ENCODE data around the gene MRPS11.

MRPS11 gene

DNA sequence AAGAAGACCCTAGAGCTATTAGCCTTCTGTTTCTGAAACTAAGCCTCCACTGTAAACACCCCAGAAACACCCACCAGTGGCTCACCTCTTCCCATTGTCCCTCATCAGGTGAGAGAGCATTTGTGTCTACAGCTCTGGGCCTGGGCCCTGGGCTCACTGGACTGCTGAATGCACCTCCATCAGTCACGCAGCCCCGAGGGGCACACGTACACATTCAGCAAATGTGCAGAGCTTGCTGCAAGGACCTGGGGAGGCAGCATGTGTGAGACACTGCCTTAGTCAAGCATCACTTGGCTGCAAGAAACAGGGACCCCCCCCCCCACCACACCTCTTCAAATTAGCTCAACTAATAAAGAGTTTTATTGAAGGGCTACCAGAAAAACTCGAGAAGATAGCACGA lies 29.3 kb upstream of the MRPS11 start:
- no peak overlapping the region for H3K4me3 ChIP-seq (ENCODE audit: low read length in 2 of 2)
- H3K4me1 ChIP-seq (ENCODE audit: control insufficient read depth, insufficient read depth, low read length) = no peaks in the 10 kb centered on the region
- H3K9ac ChIP-seq (ENCODE audit: low read length in 2 of 2) = no peak overlapping the region
- no peak overlapping the region for H3K27ac ChIP-seq (ENCODE audit: low read length)
- H3K36me3 ChIP-seq (ENCODE audit: control insufficient read depth in 2 of 2, insufficient read depth in 2 of 2, low read length in 2 of 2) = no peaks in the 10 kb centered on the region
- peaks cover 0 to 10% of the 10 kb centered on the region in 2 donors for H3K27me3 ChIP-seq (ENCODE audit: control insufficient read depth in 1 of 2, insufficient read depth in 2 of 2, low read length in 2 of 2)
- no peaks in the 10 kb centered on the region for H3K9me3 ChIP-seq (ENCODE audit: control insufficient read depth in 2 of 2, low read length in 2 of 2)

DNA sequence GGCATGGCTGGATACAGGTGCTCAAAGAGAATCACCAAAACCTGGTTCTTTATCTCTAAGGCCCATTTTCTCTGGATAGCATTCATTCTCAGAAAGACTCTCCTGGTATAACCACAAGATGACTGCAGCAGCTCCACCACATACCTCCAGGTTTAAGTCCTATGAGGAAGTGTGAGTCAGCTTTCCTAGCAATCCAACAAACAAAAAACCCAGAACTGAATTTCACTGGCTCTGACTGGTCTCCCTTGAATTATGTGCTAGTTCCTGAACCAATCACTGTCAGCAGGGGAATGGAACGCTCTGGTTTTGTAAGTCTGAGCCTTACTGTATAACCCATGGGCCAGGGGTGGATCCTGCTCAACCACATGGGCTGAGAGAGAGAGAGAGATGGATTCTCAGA lies 27.5 kb upstream of the MRPS11 start:
- Histone ChIP-seq H3K9ac (ENCODE audit: low read length in 2 of 2) (no peak overlapping the region), H3K4me3 (ENCODE audit: low read length in 2 of 2) (no peak overlapping the region), H3K36me3 (ENCODE audit: control insufficient read depth in 2 of 2, insufficient read depth in 2 of 2, low read length in 2 of 2) (no peaks in the 10 kb centered on the region)

DNA sequence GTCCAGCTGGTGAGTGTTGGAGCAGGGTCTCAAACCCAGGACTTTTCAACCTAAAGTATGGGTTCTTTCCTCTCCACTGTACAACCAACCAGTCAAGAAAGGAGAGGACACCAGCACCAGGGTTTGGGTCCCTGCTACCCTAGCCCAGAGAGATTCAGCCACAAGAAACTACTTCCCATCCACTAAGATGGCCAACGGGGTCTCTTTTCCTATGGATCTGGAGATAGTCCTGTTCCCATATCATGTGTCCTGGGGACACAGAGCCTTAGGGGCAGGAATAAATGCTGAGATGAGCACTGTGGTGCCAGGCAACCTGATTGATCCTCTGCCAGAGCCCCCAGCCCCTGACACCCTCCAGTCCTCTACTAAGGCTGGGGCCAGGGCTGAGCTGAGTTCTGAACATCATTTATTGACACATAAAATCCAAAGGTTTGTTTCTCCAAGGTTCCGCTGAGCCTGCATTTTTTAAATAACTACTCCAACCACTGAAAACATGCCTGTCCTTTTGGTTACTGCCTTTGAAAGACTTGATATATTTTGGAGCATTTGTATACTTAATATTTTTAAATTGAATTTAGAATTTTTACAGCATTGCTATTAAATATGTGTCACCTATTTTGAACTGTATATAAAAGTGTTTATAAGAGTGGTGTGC lies 26.3 kb upstream of the MRPS11 start:
- no peaks in the 10 kb centered on the region for H3K4me1 ChIP-seq (ENCODE audit: control insufficient read depth, insufficient read depth, low read length)
- no peaks in the 10 kb centered on the region for H3K36me3 ChIP-seq (ENCODE audit: control insufficient read depth in 2 of 2, insufficient read depth in 2 of 2, low read length in 2 of 2)
- no peaks in the 10 kb centered on the region for H3K9me3 ChIP-seq (ENCODE audit: control insufficient read depth in 2 of 2, low read length in 2 of 2)
- no peak overlapping the region for H3K27ac ChIP-seq (ENCODE audit: low read length)
- no peak overlapping the region for H3K9ac ChIP-seq (ENCODE audit: low read length in 2 of 2)
- peaks cover 0 to 10% of the 10 kb centered on the region in 2 donors for H3K27me3 ChIP-seq (ENCODE audit: control insufficient read depth in 1 of 2, insufficient read depth in 2 of 2, low read length in 2 of 2)
- H3K4me3 ChIP-seq (ENCODE audit: low read length in 2 of 2) = no peak overlapping the region

More for the DNA sequence above, 27.5 kb upstream of the MRPS11 start:
- Histone ChIP-seq H3K27me3 (ENCODE audit: control insufficient read depth in 1 of 2, insufficient read depth in 2 of 2, low read length in 2 of 2) (peaks cover 0 to 10% of the 10 kb centered on the region in 2 donors), H3K27ac (ENCODE audit: low read length) (no peak overlapping the region), H3K9me3 (ENCODE audit: control insufficient read depth in 2 of 2, low read length in 2 of 2) (no peaks in the 10 kb centered on the region), H3K4me1 (ENCODE audit: control insufficient read depth, insufficient read depth, low read length) (no peaks in the 10 kb centered on the region)

DNA sequence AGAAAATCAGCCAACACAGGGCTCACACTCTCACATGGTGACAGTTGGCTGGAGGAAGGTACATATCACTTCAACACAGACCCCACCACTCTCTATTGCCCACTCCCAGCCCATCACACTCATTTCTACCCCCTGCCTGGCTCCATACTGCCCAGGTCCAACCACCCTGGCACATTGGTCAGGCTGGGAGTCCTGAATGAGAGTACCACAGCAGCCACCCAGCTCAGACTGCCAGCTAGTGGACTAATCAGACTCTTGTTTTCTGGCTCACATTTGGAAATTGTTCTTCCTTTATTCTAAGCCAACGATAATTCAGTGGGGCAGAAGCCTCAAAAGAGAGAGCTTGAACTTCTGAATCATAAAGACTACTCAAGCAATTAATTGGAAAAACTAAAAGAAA lies 20.3 kb upstream of the MRPS11 start:
- peaks cover 0 to 2% of the 10 kb centered on the region in 2 donors for H3K27me3 ChIP-seq (ENCODE audit: control insufficient read depth in 1 of 2, insufficient read depth in 2 of 2, low read length in 2 of 2)
- H3K9me3 ChIP-seq (ENCODE audit: control insufficient read depth in 2 of 2, low read length in 2 of 2) = no peaks in the 10 kb centered on the region
- H3K36me3 ChIP-seq (ENCODE audit: control insufficient read depth in 2 of 2, insufficient read depth in 2 of 2, low read length in 2 of 2) = no peaks in the 10 kb centered on the region
- H3K4me1 ChIP-seq (ENCODE audit: control insufficient read depth, insufficient read depth, low read length) = no peaks in the 10 kb centered on the region
- H3K27ac ChIP-seq (ENCODE audit: low read length) = no peak overlapping the region
- no peak overlapping the region for H3K9ac ChIP-seq (ENCODE audit: low read length in 2 of 2)
- no peak overlapping the region for H3K4me3 ChIP-seq (ENCODE audit: low read length in 2 of 2)

DNA sequence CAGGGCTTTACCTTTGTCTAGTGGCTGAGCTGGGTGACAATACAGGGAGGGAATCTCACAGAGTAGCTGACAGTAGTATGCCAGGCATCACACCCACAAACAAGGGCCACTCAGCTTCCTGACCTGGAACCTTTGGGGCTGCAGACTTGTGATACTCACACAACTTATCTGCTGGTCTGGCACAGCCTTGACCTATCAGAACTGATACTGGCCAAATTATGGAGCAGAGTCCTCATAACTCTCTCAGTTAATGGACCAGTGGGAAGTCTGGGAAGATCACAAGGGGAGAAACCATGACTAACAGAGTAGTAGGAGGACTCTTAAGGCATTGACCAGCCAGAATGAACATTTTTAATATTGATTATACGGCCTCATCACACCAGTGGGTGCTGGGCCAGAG lies 19.8 kb upstream of the MRPS11 start:
- Histone ChIP-seq H3K4me3 (ENCODE audit: low read length in 2 of 2) (no peak overlapping the region), H3K9me3 (ENCODE audit: control insufficient read depth in 2 of 2, low read length in 2 of 2) (no peaks in the 10 kb centered on the region)

DNA sequence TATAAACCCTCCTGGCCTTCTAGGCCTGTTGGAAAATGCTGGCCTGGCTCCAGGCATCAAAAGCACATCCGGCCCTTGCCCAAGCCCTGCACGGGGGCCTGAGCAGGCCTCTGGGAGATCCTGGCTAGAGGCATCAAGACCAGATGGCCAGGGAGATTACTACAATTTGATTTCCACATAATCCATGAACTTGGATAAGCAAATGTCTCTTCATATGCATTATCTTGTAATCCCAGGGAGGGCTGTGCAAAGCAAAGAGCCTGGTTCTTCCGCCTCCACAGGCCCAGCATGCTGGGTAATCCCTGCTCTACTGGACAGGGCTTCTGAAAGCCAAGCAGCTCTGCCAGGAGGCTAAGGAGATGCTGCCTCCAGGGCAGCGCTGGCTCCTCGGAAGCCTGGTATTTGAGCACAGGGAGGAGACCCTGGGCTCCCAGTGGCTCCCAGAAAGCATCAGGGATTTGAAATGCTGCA lies 18.5 kb upstream of the MRPS11 start:
- Histone ChIP-seq H3K4me1 (ENCODE audit: control insufficient read depth, insufficient read depth, low read length) (no peaks in the 10 kb centered on the region), H3K9ac (ENCODE audit: low read length in 2 of 2) (no peak overlapping the region), H3K27ac (ENCODE audit: low read length) (no peak overlapping the region), H3K27me3 (ENCODE audit: control insufficient read depth in 1 of 2, insufficient read depth in 2 of 2, low read length in 2 of 2) (peaks cover 0 to 2% of the 10 kb centered on the region in 2 donors), H3K36me3 (ENCODE audit: control insufficient read depth in 2 of 2, insufficient read depth in 2 of 2, low read length in 2 of 2) (no peaks in the 10 kb centered on the region), H3K9me3 (ENCODE audit: control insufficient read depth in 2 of 2, low read length in 2 of 2) (no peaks in the 10 kb centered on the region), H3K4me3 (ENCODE audit: low read length in 2 of 2) (no peak overlapping the region)

More for the DNA sequence above, 19.8 kb upstream of the MRPS11 start:
- Histone ChIP-seq H3K36me3 (ENCODE audit: control insufficient read depth in 2 of 2, insufficient read depth in 2 of 2, low read length in 2 of 2) (no peaks in the 10 kb centered on the region), H3K9ac (ENCODE audit: low read length in 2 of 2) (no peak overlapping the region), H3K4me1 (ENCODE audit: control insufficient read depth, insufficient read depth, low read length) (no peaks in the 10 kb centered on the region), H3K27ac (ENCODE audit: low read length) (no peak overlapping the region), H3K27me3 (ENCODE audit: control insufficient read depth in 1 of 2, insufficient read depth in 2 of 2, low read length in 2 of 2) (peaks cover 0 to 2% of the 10 kb centered on the region in 2 donors)

DNA sequence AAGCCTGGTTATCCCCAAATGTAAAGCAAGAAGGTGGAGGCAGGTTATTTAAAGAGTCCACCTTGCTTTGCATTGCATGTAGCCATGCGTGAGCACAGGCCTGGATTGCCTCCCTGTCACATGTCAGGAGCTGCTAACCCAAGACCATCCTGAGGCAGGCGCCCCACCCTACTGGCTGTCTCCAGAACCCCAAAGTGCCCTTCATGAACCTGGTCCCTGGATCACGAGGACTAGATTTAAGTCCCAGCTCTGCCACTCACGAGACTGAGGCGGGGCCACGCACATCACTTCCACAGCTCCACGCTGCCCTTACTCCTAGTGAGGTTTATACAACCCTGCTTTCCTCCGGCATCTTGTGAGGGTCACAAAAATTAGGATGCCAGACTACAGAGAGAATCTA lies 17.9 kb upstream of the MRPS11 start:
- peaks cover 1% of the 10 kb centered on the region for H3K4me1 ChIP-seq (ENCODE audit: control insufficient read depth, insufficient read depth, low read length)
- no peaks in the 10 kb centered on the region for H3K9me3 ChIP-seq (ENCODE audit: control insufficient read depth in 2 of 2, low read length in 2 of 2)
- H3K4me3 ChIP-seq (ENCODE audit: low read length in 2 of 2) = no peak overlapping the region
- peaks cover 0 to 2% of the 10 kb centered on the region in 2 donors for H3K27me3 ChIP-seq (ENCODE audit: control insufficient read depth in 1 of 2, insufficient read depth in 2 of 2, low read length in 2 of 2)
- H3K36me3 ChIP-seq (ENCODE audit: control insufficient read depth in 2 of 2, insufficient read depth in 2 of 2, low read length in 2 of 2) = no peaks in the 10 kb centered on the region
- no peak overlapping the region for H3K27ac ChIP-seq (ENCODE audit: low read length)
- H3K9ac ChIP-seq (ENCODE audit: low read length in 2 of 2) = no peak overlapping the region

DNA sequence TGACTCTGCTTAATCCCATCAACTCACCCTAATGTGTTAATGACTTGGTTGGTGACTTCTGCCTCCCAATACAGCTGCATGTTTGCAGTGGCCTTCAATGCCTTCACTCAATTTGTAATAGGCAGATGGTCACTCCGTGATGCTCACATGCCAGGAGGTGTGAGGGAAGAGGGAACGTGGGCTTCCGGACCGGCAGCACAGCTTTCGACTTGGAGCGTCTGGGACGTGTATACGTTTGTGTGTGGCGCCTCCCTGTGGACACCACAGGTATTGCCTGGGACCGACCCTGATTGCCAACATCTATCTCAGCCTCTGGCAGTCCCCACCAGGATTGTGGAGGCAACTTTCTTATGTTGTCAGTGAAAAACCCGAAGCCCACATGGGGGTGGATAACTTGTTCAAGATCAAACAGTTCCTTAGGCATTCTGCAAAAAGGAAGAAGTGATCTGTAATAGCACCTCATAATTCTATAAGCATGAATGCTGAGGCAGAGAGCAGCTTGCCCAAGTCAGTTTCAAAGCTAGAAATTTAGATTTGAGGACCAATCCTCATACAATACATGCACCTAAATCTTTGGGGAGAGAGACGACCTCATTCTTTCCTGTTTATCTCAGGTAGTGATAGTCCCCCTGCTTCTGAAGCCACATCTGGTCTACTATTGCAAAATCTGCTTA lies 17.2 kb upstream of the MRPS11 start:
- no peak overlapping the region for H3K4me3 ChIP-seq (ENCODE audit: low read length in 2 of 2)
- H3K36me3 ChIP-seq (ENCODE audit: control insufficient read depth in 2 of 2, insufficient read depth in 2 of 2, low read length in 2 of 2) = no peaks in the 10 kb centered on the region

DNA sequence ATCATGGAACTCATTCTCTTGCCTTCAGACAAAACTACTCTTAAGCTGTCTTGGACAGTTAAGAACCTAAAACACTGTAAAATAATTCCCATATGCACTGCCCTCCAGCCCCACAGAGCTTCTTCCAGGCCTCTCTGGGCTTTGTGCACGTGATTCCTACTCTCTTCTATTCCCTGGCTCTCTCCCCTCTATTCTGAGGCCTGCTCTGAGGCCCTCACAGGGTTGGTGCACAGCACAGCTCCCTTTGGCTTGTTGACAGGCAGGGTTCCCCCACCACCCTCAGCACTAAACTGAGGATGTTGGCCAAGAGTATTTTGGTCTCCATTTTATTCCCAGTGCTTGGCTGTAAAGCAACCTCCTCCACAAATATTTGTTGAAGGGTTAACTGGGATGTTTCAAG lies 13.9 kb upstream of the MRPS11 start:
- Histone ChIP-seq H3K27me3 (ENCODE audit: control insufficient read depth in 1 of 2, insufficient read depth in 2 of 2, low read length in 2 of 2) (peaks cover 0 to 2% of the 10 kb centered on the region in 2 donors), H3K36me3 (ENCODE audit: control insufficient read depth in 2 of 2, insufficient read depth in 2 of 2, low read length in 2 of 2) (peaks cover 8 to 15% of the 10 kb centered on the region in 2 donors), H3K27ac (ENCODE audit: low read length) (no peak overlapping the region), H3K9me3 (ENCODE audit: control insufficient read depth in 2 of 2, low read length in 2 of 2) (no peaks in the 10 kb centered on the region), H3K4me1 (ENCODE audit: control insufficient read depth, insufficient read depth, low read length) (peaks cover 9% of the 10 kb centered on the region), H3K9ac (ENCODE audit: low read length in 2 of 2) (no peak overlapping the region), H3K4me3 (ENCODE audit: low read length in 2 of 2) (no peak overlapping the region)

More for the DNA sequence above, 17.2 kb upstream of the MRPS11 start:
- Histone ChIP-seq H3K27ac (ENCODE audit: low read length) (no peak overlapping the region), H3K27me3 (ENCODE audit: control insufficient read depth in 1 of 2, insufficient read depth in 2 of 2, low read length in 2 of 2) (peaks cover 0 to 2% of the 10 kb centered on the region in 2 donors), H3K9ac (ENCODE audit: low read length in 2 of 2) (no peak overlapping the region), H3K4me1 (ENCODE audit: control insufficient read depth, insufficient read depth, low read length) (peaks cover 8% of the 10 kb centered on the region), H3K9me3 (ENCODE audit: control insufficient read depth in 2 of 2, low read length in 2 of 2) (no peaks in the 10 kb centered on the region)

DNA sequence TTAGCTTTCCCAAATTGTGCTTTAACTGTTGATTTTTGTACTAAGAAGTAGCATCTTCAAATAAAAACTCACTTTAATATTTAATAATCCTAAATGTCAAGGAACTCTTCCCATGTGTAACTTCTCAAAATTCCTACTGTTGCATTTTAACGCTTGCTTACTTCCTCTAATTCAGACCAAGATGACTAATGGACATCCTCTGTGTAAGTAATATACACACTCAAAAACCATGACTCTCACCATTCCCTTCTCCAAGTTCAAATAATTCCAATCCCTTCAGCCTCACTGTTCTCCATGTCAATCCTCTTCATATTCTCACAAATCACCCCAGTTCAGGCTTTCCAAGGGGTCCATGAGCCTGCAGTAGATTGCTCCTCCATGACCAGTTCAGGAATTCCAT lies 13.3 kb upstream of the MRPS11 start:
- Histone ChIP-seq H3K4me1 (ENCODE audit: control insufficient read depth, insufficient read depth, low read length) (peaks cover 9% of the 10 kb centered on the region), H3K27me3 (ENCODE audit: control insufficient read depth in 1 of 2, insufficient read depth in 2 of 2, low read length in 2 of 2) (peaks cover 0 to under 1% of the 10 kb centered on the region in 2 donors), H3K4me3 (ENCODE audit: low read length in 2 of 2) (no peak overlapping the region), H3K27ac (ENCODE audit: low read length) (no peak overlapping the region), H3K9ac (ENCODE audit: low read length in 2 of 2) (no peak overlapping the region), H3K36me3 (ENCODE audit: control insufficient read depth in 2 of 2, insufficient read depth in 2 of 2, low read length in 2 of 2) (peaks cover 10 to 21% of the 10 kb centered on the region in 2 donors), H3K9me3 (ENCODE audit: control insufficient read depth in 2 of 2, low read length in 2 of 2) (no peaks in the 10 kb centered on the region)
